ENCODE data around the gene PAPSS1.
A peak's percentile ranks its signal among the peaks of the same experiment; 100 is the strongest.

The PAPSS1 gene

GRCh38 chr4:107625391-107625902, 94.6 kb downstream of the PAPSS1 start:
- in situ Hi-C loops (cut with HindIII; ENCODE audit: low pct_unique_long_range_greater_than_20kb, low sequenced_read_pairs): no loop called here
- no peak for DNase-seq (ENCODE audit: low read depth in 1 of 2, low spot score in 1 of 2)
- no peak for TF ChIP-seq JUND (IDR thresholded peaks at IDR 0.05; ENCODE audit: low read depth)

GRCh38 chr4:107624024-107624423, 96.0 kb downstream of the PAPSS1 start:
- no peak for DNase-seq (ENCODE audit: low read depth in 1 of 2, low spot score in 1 of 2)
- in situ Hi-C loops (cut with HindIII; ENCODE audit: low pct_unique_long_range_greater_than_20kb, low sequenced_read_pairs): no loop called here
- TF ChIP-seq JUND (IDR thresholded peaks at IDR 0.05; ENCODE audit: low read depth): no peak

- in situ Hi-C loops (cut with HindIII; ENCODE audit: low pct_unique_long_range_greater_than_20kb, low sequenced_read_pairs): no loop called here
- no peak for DNase-seq (ENCODE audit: low read depth in 1 of 2, low spot score in 1 of 2)
- no peak for TF ChIP-seq JUND (IDR thresholded peaks at IDR 0.05; ENCODE audit: low read depth)
These were observed 98.0 kb downstream of the PAPSS1 start for GRCh38 chr4:107622006-107622405.

- DNase-seq (ENCODE audit: low read depth in 1 of 2, low spot score in 1 of 2): no peak
- no peak for TF ChIP-seq JUND (IDR thresholded peaks at IDR 0.05; ENCODE audit: low read depth)
- in situ Hi-C loops (cut with HindIII; ENCODE audit: low pct_unique_long_range_greater_than_20kb, low sequenced_read_pairs): no loop called here
These were observed 100.3 kb downstream of the PAPSS1 start for GRCh38 chr4:107619731-107620130.

- DNase-seq (ENCODE audit: low read depth in 1 of 2, low spot score in 1 of 2): no peak
- in situ Hi-C loops (cut with HindIII; ENCODE audit: low pct_unique_long_range_greater_than_20kb, low sequenced_read_pairs): no loop called here
These were observed 101.0 kb downstream of the PAPSS1 start for GRCh38 chr4:107619066-107619465.

GRCh38 chr4:107618656-107619055, 101.4 kb downstream of the PAPSS1 start:
- no peak for TF ChIP-seq JUND (IDR thresholded peaks at IDR 0.05; ENCODE audit: low read depth)
- no peak for DNase-seq (ENCODE audit: low read depth in 1 of 2, low spot score in 1 of 2)
- in situ Hi-C loops (cut with HindIII; ENCODE audit: low pct_unique_long_range_greater_than_20kb, low sequenced_read_pairs): no loop called here

More at GRCh38 chr4:107619066-107619465, 101.0 kb downstream of the PAPSS1 start:
- no peak for TF ChIP-seq JUND (IDR thresholded peaks at IDR 0.05; ENCODE audit: low read depth)

- DNase-seq (ENCODE audit: low read depth in 1 of 2, low spot score in 1 of 2): no peak
- in situ Hi-C loops (cut with HindIII; ENCODE audit: low pct_unique_long_range_greater_than_20kb, low sequenced_read_pairs): no loop called here
- TF ChIP-seq JUND (IDR thresholded peaks at IDR 0.05; ENCODE audit: low read depth): no peak
These were observed 103.1 kb downstream of the PAPSS1 start for GRCh38 chr4:107616838-107617389.

GRCh38 chr4:107615809-107616208, 104.2 kb downstream of the PAPSS1 start:
- TF ChIP-seq JUND (IDR thresholded peaks at IDR 0.05; ENCODE audit: low read depth): no peak
- DNase-seq (ENCODE audit: low read depth in 1 of 2, low spot score in 1 of 2): no peak
- in situ Hi-C loops (cut with HindIII; ENCODE audit: low pct_unique_long_range_greater_than_20kb, low sequenced_read_pairs): no loop called here

- TF ChIP-seq JUND (IDR thresholded peaks at IDR 0.05; ENCODE audit: low read depth): no peak
- peak in 1 of 2 experiments; percentile 8 for DNase-seq (ENCODE audit: low read depth in 1 of 2, low spot score in 1 of 2)
- in situ Hi-C loops (cut with HindIII; ENCODE audit: low pct_unique_long_range_greater_than_20kb, low sequenced_read_pairs): no loop called here
These were observed 116.6 kb downstream of the PAPSS1 start for GRCh38 chr4:107603430-107603829.

- in situ Hi-C loops (cut with HindIII; ENCODE audit: low pct_unique_long_range_greater_than_20kb, low sequenced_read_pairs): no loop called here
- TF ChIP-seq JUND (IDR thresholded peaks at IDR 0.05; ENCODE audit: low read depth): no peak
- no peak for DNase-seq (ENCODE audit: low read depth in 1 of 2, low spot score in 1 of 2)
These were observed 119.1 kb downstream of the PAPSS1 start for GRCh38 chr4:107600983-107601382.

- no peak for TF ChIP-seq JUND (IDR thresholded peaks at IDR 0.05; ENCODE audit: low read depth)
- no peak for DNase-seq (ENCODE audit: low read depth in 1 of 2, low spot score in 1 of 2)
- in situ Hi-C loops (cut with HindIII; ENCODE audit: low pct_unique_long_range_greater_than_20kb, low sequenced_read_pairs): no loop called here
These were observed 119.6 kb downstream of the PAPSS1 start for GRCh38 chr4:107600436-107600835.

GRCh38 chr4:107599841-107600240, 120.2 kb downstream of the PAPSS1 start:
- in situ Hi-C loops (cut with HindIII; ENCODE audit: low pct_unique_long_range_greater_than_20kb, low sequenced_read_pairs): no loop called here
- DNase-seq (ENCODE audit: low read depth in 1 of 2, low spot score in 1 of 2): no peak
- no peak for TF ChIP-seq JUND (IDR thresholded peaks at IDR 0.05; ENCODE audit: low read depth)

GRCh38 chr4:107593230-107593629, 126.8 kb downstream of the PAPSS1 start:
- TF ChIP-seq JUND (IDR thresholded peaks at IDR 0.05; ENCODE audit: low read depth): no peak
- no peak for DNase-seq (ENCODE audit: low read depth in 1 of 2, low spot score in 1 of 2)
- in situ Hi-C loops (cut with HindIII; ENCODE audit: low pct_unique_long_range_greater_than_20kb, low sequenced_read_pairs): no loop called here

- DNase-seq (ENCODE audit: low read depth in 1 of 2, low spot score in 1 of 2): no peak
- no peak for TF ChIP-seq JUND (IDR thresholded peaks at IDR 0.05; ENCODE audit: low read depth)
- in situ Hi-C loops (cut with HindIII; ENCODE audit: low pct_unique_long_range_greater_than_20kb, low sequenced_read_pairs): no loop called here
These were observed 127.5 kb downstream of the PAPSS1 start for GRCh38 chr4:107592519-107592918.

All from T47D (cell line).